Activated T-cell treated with anti-CD3 and anti-CD28 coated beads, Interleukin-2, amount 50 U/mL, for 24 hours (primary cell): ENCODE results near the gene CPSF6.
"Not testable (repeated sequence)": the region's sequence is repeated elsewhere in the genome, so short reads cannot be mapped to it uniquely, and the experiment has no call there.

Source experiments
- DNase-seq: peaks from one replicate; pipeline ENCODE4 v3.0.0-alpha.2; 2020
- H3K27ac Mint-ChIP-seq: 2 replicates; pipeline ENCODE4 v1.8.0; 2020; ENCODE audit warnings: mild to moderate bottlenecking, mixed read lengths
- H3K27me3 Mint-ChIP-seq: 2 replicates; pipeline ENCODE4 v1.8.0; 2020; ENCODE audit warnings: mixed read lengths
- H3K36me3 Mint-ChIP-seq: 2 replicates; pipeline ENCODE4 v1.8.0; 2020; ENCODE audit warnings: low read depth, mixed read lengths
- H3K4me1 Mint-ChIP-seq: 2 replicates; pipeline ENCODE4 v1.8.0; 2020; ENCODE audit warnings: low read depth, mixed read lengths
- H3K4me3 Mint-ChIP-seq: 2 replicates; pipeline ENCODE4 v1.8.0; 2020; ENCODE audit warnings: mild to moderate bottlenecking, moderate library complexity, mixed read lengths
- H3K9me3 Mint-ChIP-seq: 2 replicates; pipeline ENCODE4 v1.8.0; 2020; ENCODE audit warnings: mixed read lengths

The CPSF6 gene, protein sequence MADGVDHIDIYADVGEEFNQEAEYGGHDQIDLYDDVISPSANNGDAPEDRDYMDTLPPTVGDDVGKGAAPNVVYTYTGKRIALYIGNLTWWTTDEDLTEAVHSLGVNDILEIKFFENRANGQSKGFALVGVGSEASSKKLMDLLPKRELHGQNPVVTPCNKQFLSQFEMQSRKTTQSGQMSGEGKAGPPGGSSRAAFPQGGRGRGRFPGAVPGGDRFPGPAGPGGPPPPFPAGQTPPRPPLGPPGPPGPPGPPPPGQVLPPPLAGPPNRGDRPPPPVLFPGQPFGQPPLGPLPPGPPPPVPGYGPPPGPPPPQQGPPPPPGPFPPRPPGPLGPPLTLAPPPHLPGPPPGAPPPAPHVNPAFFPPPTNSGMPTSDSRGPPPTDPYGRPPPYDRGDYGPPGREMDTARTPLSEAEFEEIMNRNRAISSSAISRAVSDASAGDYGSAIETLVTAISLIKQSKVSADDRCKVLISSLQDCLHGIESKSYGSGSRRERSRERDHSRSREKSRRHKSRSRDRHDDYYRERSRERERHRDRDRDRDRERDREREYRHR

DNA sequence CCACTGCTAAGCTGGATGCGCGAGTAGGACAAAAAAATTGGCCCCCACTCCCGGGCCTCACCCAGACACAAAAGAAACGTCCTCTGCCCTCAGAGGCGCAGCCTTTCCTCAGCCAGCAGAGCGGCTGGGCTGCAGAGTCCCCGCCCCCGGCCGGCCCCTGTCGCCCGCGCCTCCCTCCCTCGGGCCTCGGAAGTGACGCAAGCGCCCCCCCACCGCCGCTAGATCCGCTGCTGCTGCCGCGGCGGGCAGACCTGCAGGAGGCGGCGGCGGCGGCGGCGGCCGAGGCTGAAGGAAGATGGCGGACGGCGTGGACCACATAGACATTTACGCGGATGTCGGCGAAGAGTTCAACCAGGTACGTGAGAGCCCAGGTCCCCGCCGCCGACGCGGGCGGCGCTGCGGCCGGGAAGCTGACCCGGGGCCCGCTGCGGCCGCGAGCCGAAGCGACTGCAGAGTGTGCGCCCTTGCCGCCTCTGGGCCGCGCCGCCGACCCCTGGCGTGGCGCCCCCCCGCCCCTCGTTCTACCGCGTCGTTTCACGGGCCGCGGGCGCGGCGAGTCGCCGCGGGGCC is at the start of gene CPSF6:
Gene CPSF6 (plus strand): TSS at position 218 of the 570 bp plus-strand sequence. CDS start 78 bp downstream, at position 296.
- Mint-ChIP-seq H3K4me1 (peaks cover 52% of the 10 kb centered on the region), H3K27me3 (no peaks in the 10 kb centered on the region)

DNA sequence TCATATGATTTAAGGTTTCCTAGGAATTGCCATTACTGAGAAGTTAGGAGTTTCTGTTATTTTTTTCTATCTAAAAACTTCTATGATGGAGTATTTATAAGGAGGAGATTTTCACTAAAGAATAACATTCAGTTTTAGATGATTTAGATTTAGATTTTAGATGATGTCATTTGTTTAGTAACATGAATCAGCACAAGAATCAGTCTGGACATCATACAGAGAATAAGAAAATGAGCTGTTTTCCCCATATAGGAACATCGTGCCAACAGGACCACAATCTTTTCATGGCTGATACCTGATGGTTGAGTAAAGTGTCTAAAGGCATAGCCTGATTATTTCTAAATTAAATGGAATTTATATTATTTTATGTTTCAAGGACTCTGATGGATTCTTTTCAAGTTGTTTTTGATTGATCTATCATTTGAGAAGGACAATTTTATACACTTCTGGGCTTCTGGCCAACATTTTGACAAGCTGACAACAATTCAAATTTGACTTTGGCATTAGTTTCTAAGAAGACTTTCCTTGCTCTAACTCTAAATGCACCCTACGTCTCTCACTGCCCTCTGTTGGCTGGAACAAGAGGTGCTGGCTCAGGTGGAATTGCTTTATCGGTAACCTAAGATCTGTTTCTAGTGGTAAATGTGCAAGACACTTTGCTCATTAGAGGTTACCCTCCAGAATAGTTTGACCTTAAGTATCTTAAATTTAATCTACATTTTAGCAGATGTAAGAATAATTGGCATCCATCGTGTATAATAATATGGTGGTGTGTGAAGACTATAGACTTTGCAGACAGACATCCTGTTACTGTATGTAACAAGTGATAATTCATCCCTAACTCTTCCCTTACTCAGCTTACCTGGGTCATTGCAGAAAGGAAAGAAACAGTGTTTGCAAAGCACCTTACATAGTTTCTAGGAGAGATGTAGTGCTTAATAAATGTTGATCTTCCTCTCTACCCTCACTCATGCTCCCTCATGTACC is 42.8 kb upstream of the CPSF6 start:
- H3K4me1 Mint-ChIP-seq, result no peaks in the 10 kb centered on the region
- peaks cover 46% of the 10 kb centered on the region for H3K9me3 Mint-ChIP-seq
- H3K27me3 Mint-ChIP-seq, result peaks cover 3% of the 10 kb centered on the region
- no peak overlapping the region for H3K27ac Mint-ChIP-seq
- DNase-seq, result no peak
- no peak overlapping the region for H3K4me3 Mint-ChIP-seq
- H3K36me3 Mint-ChIP-seq, result peaks cover 3% of the 10 kb centered on the region

More for the DNA sequence above, at the start of gene CPSF6:
- DNase-seq, result peak; percentile 98
- peak within 1 kb of the TSS; percentile 97 for H3K27ac Mint-ChIP-seq
- H3K36me3 Mint-ChIP-seq, result peaks cover 39% of the 10 kb centered on the region
- peak within 1 kb of the TSS; percentile 95 for H3K4me3 Mint-ChIP-seq
- H3K9me3 Mint-ChIP-seq, result no peaks in the 10 kb centered on the region

DNA sequence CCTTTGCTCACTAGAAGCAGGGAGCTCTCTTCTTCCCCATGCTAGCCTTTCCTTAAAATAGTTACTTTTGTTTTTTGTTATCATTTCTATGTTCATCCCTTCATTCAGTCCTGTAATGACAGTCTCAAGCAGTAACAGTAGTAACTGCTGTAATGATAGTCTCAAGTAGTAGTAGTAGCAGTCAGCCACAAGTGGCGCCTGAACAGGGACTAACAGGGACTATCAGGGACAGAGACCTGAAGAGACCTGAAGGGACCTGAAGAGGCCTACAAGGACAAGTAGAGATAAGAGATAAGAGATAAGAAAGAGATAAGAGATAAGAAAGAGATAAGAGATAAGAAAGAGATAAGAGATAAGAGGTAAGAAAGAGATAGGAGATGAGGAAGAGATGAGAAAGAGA is 39.4 kb upstream of the CPSF6 start:
- not testable (repeated sequence) for H3K27me3 Mint-ChIP-seq, H3K4me1 Mint-ChIP-seq, H3K4me3 Mint-ChIP-seq, H3K27ac Mint-ChIP-seq, H3K36me3 Mint-ChIP-seq, DNase-seq
- peaks cover 48% of the 10 kb centered on the region for H3K9me3 Mint-ChIP-seq

DNA sequence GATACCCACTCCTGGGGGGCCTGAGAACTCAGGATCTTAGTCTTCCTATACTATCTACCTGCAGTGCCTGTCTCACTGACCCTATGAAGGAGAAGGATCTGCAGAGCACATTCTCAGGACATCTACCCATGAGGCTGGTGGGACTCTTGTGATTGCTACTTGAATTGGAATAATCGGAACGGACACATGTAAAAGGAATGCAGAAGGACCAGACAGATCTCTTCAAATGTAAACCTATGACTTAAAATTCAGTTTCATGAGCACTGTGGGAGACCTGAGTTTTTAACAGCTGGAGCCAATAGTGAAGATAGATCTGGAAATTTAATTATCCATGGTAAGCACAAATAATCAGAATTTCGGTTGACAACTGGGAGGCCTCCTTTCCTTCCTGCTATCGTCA is 35.2 kb upstream of the CPSF6 start:
- H3K27me3 Mint-ChIP-seq, result no peaks in the 10 kb centered on the region
- peaks cover 50% of the 10 kb centered on the region for H3K9me3 Mint-ChIP-seq
- DNase-seq, result no peak
- H3K27ac Mint-ChIP-seq, result no peak overlapping the region
- H3K36me3 Mint-ChIP-seq, result no peaks in the 10 kb centered on the region
- no peak overlapping the region for H3K4me3 Mint-ChIP-seq
- H3K4me1 Mint-ChIP-seq, result no peaks in the 10 kb centered on the region

DNA sequence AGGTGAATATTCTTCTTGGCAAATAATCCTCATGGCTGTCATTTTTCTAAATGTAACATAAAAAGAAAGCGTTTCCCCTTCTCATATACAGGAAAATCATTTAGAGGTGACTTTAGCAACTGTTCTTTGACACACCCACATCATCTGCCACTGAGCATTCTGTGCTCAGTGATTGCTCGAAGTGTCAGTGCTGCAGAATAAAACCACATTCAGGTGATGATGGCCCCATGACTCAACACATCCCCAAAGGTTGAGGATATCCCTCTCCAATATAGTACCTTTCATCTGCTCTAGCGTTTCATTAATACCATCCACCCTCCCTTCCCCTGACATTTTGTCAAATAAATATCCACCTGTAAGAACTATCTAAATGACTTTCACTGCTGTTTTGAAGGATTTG is 28.7 kb upstream of the CPSF6 start:
- no peak overlapping the region for H3K27ac Mint-ChIP-seq
- peaks cover 19% of the 10 kb centered on the region for H3K9me3 Mint-ChIP-seq
- DNase-seq, result no peak
- no peaks in the 10 kb centered on the region for H3K36me3 Mint-ChIP-seq
- H3K4me3 Mint-ChIP-seq, result no peak overlapping the region
- no peaks in the 10 kb centered on the region for H3K27me3 Mint-ChIP-seq
- H3K4me1 Mint-ChIP-seq, result peaks cover 4% of the 10 kb centered on the region

DNA sequence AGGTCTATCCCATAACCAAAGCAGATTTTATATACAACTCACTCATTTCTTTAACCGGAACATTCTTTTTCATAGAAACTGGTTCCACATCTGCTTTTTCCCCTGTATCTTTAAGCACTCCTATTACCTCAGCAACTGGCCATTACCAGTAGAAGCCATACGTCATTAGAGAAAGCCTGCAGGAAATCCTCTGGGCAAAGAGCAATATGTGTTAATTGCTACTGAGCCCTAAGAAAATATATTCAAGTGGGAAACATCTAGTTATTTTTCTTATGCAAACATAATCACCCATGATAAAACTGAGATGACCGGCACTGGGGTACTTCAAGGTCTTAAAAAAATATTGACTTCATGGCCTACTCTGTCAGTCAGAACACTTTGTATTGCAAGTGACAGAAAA is 28.2 kb upstream of the CPSF6 start:
- H3K27ac Mint-ChIP-seq, result no peak overlapping the region
- H3K9me3 Mint-ChIP-seq, result peaks cover 17% of the 10 kb centered on the region
- H3K4me3 Mint-ChIP-seq, result no peak overlapping the region
- H3K27me3 Mint-ChIP-seq, result no peaks in the 10 kb centered on the region
- DNase-seq, result no peak
- H3K4me1 Mint-ChIP-seq, result peaks cover 4% of the 10 kb centered on the region
- no peaks in the 10 kb centered on the region for H3K36me3 Mint-ChIP-seq

DNA sequence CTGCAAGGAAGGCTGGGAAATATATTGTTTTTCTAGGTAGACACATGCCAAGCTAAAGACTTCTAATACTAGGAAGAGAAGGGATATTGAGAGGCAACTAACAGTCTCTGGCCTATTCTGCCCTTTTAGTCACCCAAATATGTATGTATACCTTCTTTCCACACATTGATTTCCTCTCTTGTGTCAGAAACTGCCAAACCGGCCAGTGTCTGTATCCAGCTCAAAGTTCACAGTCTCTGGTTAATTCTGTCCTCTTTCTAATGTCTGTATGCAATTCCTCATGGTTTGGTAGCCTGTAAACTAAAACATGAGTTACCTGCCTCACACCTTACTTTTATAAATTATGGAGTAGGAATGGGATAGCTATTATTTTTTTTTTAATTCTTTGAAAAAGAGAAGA is 25.2 kb upstream of the CPSF6 start:
- Mint-ChIP-seq H3K4me1 (peaks cover 4% of the 10 kb centered on the region), H3K27me3 (no peaks in the 10 kb centered on the region), H3K36me3 (no peaks in the 10 kb centered on the region), H3K4me3 (no peak overlapping the region), H3K27ac (no peak overlapping the region), H3K9me3 (no peaks in the 10 kb centered on the region)
- no peak for DNase-seq

DNA sequence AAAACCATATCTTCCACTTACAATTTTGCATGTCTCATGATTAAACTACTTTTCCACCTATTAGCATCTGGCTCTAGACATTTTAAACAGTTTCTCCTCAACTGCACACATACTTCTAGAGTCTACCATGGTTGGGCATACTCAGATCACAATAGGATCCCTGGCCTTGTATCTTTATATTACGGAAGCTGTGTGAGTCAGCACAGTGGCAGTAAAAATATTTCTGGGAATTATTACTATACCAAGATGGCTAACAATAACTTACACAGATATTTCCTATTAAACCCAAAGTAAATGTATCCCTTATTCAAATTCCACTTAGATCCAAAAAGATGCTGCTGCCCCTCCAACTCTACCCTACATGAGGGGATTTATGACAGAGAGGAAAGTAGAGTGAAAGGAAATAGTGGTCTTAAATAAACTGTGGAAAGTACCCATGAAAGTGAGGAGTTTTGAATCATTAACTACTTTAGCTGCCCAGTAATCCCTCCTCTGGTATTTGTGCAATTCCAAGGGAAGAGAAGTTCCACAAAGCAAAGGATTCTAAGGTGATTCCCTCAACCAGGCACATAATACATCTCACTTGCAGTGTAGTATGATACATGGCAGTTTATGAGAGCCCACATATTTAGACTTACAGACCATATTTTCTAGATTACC is 14.0 kb upstream of the CPSF6 start:
- no peak for DNase-seq
- Mint-ChIP-seq H3K27ac (no peak overlapping the region), H3K4me3 (no peak overlapping the region), H3K36me3 (no peaks in the 10 kb centered on the region), H3K4me1 (no peaks in the 10 kb centered on the region), H3K9me3 (no peaks in the 10 kb centered on the region), H3K27me3 (peaks cover 3% of the 10 kb centered on the region)

DNA sequence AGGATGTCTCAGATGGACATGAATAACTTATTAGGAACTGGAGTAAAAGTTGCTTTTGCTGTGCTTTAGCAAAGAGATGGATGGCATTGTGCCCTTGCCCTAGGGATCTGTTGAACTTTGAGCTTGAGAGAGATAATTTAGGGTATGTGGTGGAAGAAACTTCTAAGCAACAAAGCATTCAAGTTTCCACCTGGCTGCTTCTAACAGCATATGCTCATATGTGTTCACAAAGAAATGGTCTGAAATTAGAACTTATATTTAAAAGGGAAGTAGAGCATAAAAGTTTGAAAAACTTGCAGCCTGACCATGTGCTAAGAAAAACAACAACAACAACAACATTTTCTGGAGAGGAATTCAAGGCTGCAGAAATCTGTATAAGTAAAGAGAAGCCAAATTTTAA is 7.9 kb upstream of the CPSF6 start:
- peaks cover 16% of the 10 kb centered on the region for H3K9me3 Mint-ChIP-seq

DNA sequence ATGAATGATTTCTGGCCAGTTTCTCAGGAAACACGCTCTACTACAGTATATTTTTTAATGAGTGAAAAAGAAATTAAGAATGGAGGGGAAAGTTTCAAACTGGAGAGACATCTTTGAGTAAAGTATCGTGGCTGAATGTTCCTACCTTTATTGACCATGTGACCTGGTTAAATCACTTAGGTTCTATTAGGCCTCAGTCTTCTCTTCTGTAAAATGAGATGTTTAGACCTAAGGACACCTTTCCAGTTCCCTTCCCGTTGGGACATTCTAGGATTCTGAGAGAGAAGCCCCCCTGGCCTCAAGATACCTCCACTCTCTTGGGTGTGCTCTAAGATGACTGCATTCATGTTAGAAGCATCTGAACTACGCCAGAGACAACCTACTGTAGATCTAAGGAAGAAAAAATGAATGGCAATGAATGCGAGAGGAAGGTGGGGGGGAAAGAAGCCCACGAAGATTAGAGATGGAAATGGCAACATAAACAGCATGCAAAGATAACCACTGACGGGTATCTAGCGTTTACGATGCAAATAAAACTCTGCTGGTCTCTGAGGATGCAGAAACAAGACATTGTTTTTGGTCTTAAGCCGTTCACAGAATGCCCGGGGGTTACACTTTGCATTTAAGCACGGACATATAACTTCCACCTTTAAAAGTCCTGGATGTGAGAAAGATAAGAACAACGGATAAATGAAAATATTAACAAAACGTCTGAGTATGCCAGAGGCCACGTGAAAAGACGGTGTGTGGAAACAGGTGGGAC is 599 bp upstream of the CPSF6 start:
- H3K4me1 Mint-ChIP-seq, result peaks cover 48% of the 10 kb centered on the region
- H3K36me3 Mint-ChIP-seq, result peaks cover 36% of the 10 kb centered on the region
- H3K4me3 Mint-ChIP-seq, result peak overlapping the region; percentile 85

More for the DNA sequence above, 7.9 kb upstream of the CPSF6 start:
- Mint-ChIP-seq H3K4me3 (no peak overlapping the region), H3K36me3 (no peaks in the 10 kb centered on the region), H3K27me3 (no peaks in the 10 kb centered on the region), H3K4me1 (no peaks in the 10 kb centered on the region), H3K27ac (no peak overlapping the region)
- DNase-seq, result no peak

DNA sequence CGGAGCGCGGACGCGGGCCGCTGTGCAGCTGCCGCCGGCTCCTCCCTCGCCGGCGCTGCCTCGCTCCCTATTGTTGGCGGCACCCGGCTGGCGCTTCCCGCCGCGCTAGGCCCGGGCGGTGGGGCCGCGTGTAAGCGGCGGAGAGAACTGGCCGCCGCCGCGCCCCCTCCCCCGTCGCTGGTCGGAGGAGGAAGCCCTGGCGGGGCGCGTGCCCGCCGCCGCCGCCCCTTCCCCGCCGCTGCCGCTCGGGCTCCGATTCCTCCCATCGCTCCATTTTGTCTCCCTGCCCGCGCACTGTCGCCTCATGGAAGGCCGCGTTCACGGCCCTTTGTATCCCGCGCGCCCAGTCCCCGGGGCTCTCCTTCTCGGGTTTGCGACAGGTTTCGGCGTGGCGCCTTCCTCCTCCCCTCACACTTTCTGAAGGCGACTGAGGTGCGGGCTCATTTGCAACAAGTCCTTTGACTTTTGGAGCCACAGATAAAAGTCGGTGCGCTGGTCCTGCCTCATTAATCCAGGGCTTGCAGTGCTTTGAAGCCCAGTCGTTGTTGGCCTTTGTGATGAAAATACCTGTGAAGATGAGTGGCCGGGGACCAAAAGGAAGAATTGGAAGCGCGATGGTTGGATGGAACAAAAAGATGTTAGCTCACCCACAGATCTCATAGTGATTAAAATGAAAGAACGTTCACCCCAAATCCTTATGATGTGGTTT is 707 bp downstream of the CPSF6 start:
- DNase-seq, result peak; percentile 71
- Mint-ChIP-seq H3K9me3 (no peaks in the 10 kb centered on the region), H3K4me3 (peak overlapping the region; percentile 95), H3K36me3 (peaks cover 43% of the 10 kb centered on the region), H3K4me1 (peaks cover 57% of the 10 kb centered on the region), H3K27ac (peak overlapping the region; percentile 97), H3K27me3 (no peaks in the 10 kb centered on the region)

More for the DNA sequence above, 599 bp upstream of the CPSF6 start:
- Mint-ChIP-seq H3K9me3 (no peaks in the 10 kb centered on the region), H3K27ac (peak overlapping the region; percentile 92), H3K27me3 (no peaks in the 10 kb centered on the region)
- DNase-seq, result no peak

DNA sequence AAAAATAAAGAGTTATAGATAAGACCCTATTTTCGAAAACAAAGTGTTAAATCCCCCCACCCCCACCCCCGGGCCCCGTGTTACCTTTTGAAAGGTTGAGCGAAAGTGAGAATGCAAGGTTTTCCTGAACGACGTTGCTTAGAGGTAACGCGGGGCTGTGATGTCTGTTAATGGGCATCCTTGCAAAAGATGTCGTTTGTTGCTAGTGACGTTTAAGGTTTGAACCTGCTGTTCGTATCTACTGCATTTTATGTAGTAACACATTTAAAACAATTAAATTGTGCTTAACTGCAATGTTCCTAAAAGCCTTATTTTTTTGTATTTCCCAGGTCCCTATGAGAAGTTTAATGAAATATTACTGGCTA is 1.2 kb downstream of the CPSF6 start:
- DNase-seq, result no peak
- H3K27me3 Mint-ChIP-seq, result no peaks in the 10 kb centered on the region
- H3K4me1 Mint-ChIP-seq, result peaks cover 62% of the 10 kb centered on the region

More for the DNA sequence above, 1.2 kb downstream of the CPSF6 start:
- H3K9me3 Mint-ChIP-seq, result no peaks in the 10 kb centered on the region
- peak overlapping the region; percentile 95 for H3K4me3 Mint-ChIP-seq
- peak overlapping the region; percentile 97 for H3K27ac Mint-ChIP-seq
- H3K36me3 Mint-ChIP-seq, result peaks cover 48% of the 10 kb centered on the region
